ENCODE results near the gene TPCN1.

TPCN1 gene

GRCh38 chr12:113302466-113302865, 81.2 kb downstream of the TPCN1 start:
- no peak for TF ChIP-seq ZFX (IDR thresholded peaks at IDR 0.05; ENCODE audit: borderline replicate concordance)
- TF ChIP-seq CTCF (IDR thresholded peaks at IDR 0.05), result no peak
- no peak overlapping the region for H3K27ac ChIP-seq

- TF ChIP-seq CTCF (IDR thresholded peaks at IDR 0.05) (no peak), ZFX (IDR thresholded peaks at IDR 0.05; ENCODE audit: borderline replicate concordance) (no peak)
These were observed 81.8 kb downstream of the TPCN1 start for GRCh38 chr12:113302886-113303640.

GRCh38 chr12:113305281-113305856, 84.1 kb downstream of the TPCN1 start:
- no peak for TF ChIP-seq CTCF (IDR thresholded peaks at IDR 0.05)
- no peak for TF ChIP-seq ZFX (IDR thresholded peaks at IDR 0.05; ENCODE audit: borderline replicate concordance)
- H3K27ac ChIP-seq, result no peak overlapping the region

More at GRCh38 chr12:113302886-113303640, 81.8 kb downstream of the TPCN1 start:
- 0 out of 2 replicates have a peak overlapping the region, but pooled peaks have one; percentile 5 for H3K27ac ChIP-seq

- TF ChIP-seq CTCF (IDR thresholded peaks at IDR 0.05), result no peak
- TF ChIP-seq ZFX (IDR thresholded peaks at IDR 0.05; ENCODE audit: borderline replicate concordance), result no peak
- no peak overlapping the region for H3K27ac ChIP-seq
These were observed 85.1 kb downstream of the TPCN1 start for GRCh38 chr12:113306382-113306781.

- TF ChIP-seq ZFX (IDR thresholded peaks at IDR 0.05; ENCODE audit: borderline replicate concordance), result no peak
- peak; percentile 43; the same call in 1 of the 2 replicates for TF ChIP-seq CTCF (IDR thresholded peaks at IDR 0.05)
These were observed 89.2 kb downstream of the TPCN1 start for GRCh38 chr12:113310489-113310888.

GRCh38 chr12:113314121-113314529, 92.9 kb downstream of the TPCN1 start:
- TF ChIP-seq ZFX (IDR thresholded peaks at IDR 0.05; ENCODE audit: borderline replicate concordance) (no peak), CTCF (IDR thresholded peaks at IDR 0.05) (no peak)
- no peak overlapping the region for H3K27ac ChIP-seq

More at GRCh38 chr12:113310489-113310888, 89.2 kb downstream of the TPCN1 start:
- H3K27ac ChIP-seq, result no peak overlapping the region

- TF ChIP-seq ZFX (IDR thresholded peaks at IDR 0.05; ENCODE audit: borderline replicate concordance) (no peak), CTCF (IDR thresholded peaks at IDR 0.05) (no peak)
- H3K27ac ChIP-seq, result no peak overlapping the region
These were observed 94.1 kb downstream of the TPCN1 start for GRCh38 chr12:113315358-113315757.

Measured in 22Rv1 (cell line).